GM12892 (cell line): ENCODE results near the gene VPS18.

Experiments
- POLR2A ChIP-seq: IDR thresholded peaks from 2 replicates; pipeline ENCODE4 v1.6.1; 2011; ENCODE audit warnings: low read depth, low read length, control low read depth
- POLR2AphosphoS5 ChIP-seq: IDR thresholded peaks from 2 replicates; pipeline ENCODE4 v1.6.1; 2011; ENCODE audit warnings: low read depth, low read length, control low read depth
- TAF1 ChIP-seq: IDR thresholded peaks from 2 replicates; pipeline ENCODE4 v1.6.1; 2011; ENCODE audit warnings: low read depth, mild to moderate bottlenecking, control low read depth, low read length, borderline replicate concordance

DNA sequence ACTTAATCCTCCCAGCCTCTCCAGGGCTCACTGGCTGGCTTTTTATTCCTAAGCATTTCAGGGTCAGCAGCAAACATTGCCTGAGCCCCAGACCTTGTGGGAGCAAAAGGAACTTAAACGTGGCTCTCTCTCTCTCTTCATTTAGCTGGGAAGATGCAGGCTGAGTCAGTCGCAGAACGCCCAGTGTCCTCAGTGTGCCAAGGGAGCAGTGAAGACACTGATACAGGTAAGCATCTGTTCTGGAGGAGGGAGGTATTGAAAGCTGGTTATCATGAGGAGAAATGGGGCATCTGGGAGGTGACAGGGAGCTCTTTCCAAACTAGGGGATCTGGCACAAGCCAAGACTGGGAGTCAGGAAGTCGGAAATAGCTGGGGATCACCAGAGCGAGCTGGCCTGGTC is 24.6 kb upstream of the VPS18 start:
- TF ChIP-seq POLR2A (no peak), POLR2AphosphoS5 (no peak), TAF1 (no peak)
